Neutrophil (primary cell): ENCODE results near the gene STN1.

Source experiments
- H3K27ac ChIP-seq: fragments of 200-600 bp; sonication (generic); 2 replicates; pipeline ENCODE4 v1.5.1; 2016; ENCODE audit warnings: mild to moderate bottlenecking, moderate library complexity
- H3K27me3 ChIP-seq: fragments of 200-600 bp; sonication (generic); 2 replicates; pipeline ENCODE4 v1.6.0; 2016; ENCODE audit warnings: mild to moderate bottlenecking
- H3K36me3 ChIP-seq: fragments of 200-600 bp; sonication (generic); 2 replicates; pipeline ENCODE4 v1.5.1; 2017
- H3K4me1 ChIP-seq, 2 experiments: fragments of 200-600 bp in 1 of 2; sonication (generic) in 1 of 2; 1 replicate in 1 of 2; 2 replicates in 1 of 2; pipeline versions ENCODE4 v1.5.1 to v1.6.1; 2013 to 2016; ENCODE audit warnings: low read depth in 1 of 2, low read length in 1 of 2, mild to moderate bottlenecking in 1 of 2, moderate library complexity in 1 of 2; ENCODE audit not compliant: control insufficient read depth in 1 of 2, insufficient read depth in 1 of 2
- H3K4me3 ChIP-seq, 2 experiments: fragments of 200-600 bp in 1 of 2; sonication (generic) in 1 of 2; 1 replicate in 1 of 2; 2 replicates in 1 of 2; pipeline ENCODE4 v1.5.1; 2013 to 2016; ENCODE audit warnings: low read depth in 1 of 2, low read length in 1 of 2, mild to moderate bottlenecking in 1 of 2, moderate library complexity in 1 of 2
- H3K9me3 ChIP-seq: fragments of 200-600 bp; sonication (generic); 2 replicates; pipeline ENCODE4 v1.5.1; 2016
- CTCF ChIP-seq: fragments of 200-600 bp; sonication (generic); IDR thresholded peaks from 2 replicates; pipeline ENCODE4 v1.5.1; 2016; ENCODE audit warnings: antibody characterized with exemption

The STN1 gene

GRCh38 chr10:103932971-103933370 is 15.0 kb upstream of the STN1 start:
- TF ChIP-seq CTCF: no peak
- Histone ChIP-seq H3K36me3 (no peaks in the 10 kb centered on the region), H3K9me3 (no peaks in the 10 kb centered on the region), H3K4me3 (no peak overlapping the region), H3K27me3 (no peaks in the 10 kb centered on the region), H3K4me1 (no peaks in the 10 kb centered on the region), H3K27ac (no peak overlapping the region)

DNA sequence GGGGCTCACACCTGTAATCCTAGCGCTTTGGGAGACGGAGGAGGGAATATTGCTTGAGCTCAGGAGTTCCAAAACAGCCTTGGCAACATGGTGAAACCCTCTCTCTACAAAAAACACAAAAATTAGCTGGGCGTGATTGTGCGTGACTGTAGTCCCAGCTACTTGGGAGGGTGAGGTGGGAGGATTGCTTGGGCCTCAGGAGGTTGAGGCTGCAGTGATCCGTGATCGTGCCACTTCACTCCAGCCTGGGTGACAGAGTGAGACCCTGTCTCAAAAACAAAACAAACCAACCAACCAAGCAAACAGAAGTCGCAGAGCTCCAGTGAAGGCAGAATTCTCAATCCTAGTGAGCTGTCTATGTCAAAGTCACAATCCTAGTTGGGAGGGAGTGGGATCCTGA is 14.3 kb upstream of the STN1 start:
- no peaks in the 10 kb centered on the region for H3K9me3 ChIP-seq
- no peaks in the 10 kb centered on the region for H3K36me3 ChIP-seq
- no peaks in the 10 kb centered on the region for H3K27me3 ChIP-seq
- TF ChIP-seq CTCF: no peak
- no peak overlapping the region for H3K27ac ChIP-seq
- H3K4me3 ChIP-seq: no peak overlapping the region
- no peaks in the 10 kb centered on the region for H3K4me1 ChIP-seq

DNA sequence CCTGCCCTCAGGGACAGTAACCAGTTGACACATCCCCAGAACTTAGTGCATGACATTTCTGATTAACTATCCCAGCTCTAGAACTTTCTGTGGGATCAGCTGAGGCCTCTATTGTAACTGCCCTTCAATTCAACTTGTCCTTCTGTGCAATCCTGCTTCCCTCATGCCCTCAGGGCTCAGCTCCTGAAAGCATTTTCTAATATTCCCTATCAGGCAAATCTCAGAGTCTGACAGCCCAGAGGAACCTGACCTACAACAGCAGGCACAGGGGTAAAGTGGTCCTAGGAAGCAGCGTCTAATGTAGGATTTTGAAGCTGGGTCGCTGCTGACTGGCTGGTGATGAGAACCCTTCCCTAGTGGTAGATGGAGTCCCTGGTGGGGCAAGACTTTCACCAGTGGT is 13.6 kb upstream of the STN1 start:
- Histone ChIP-seq H3K4me1 (no peaks in the 10 kb centered on the region), H3K9me3 (no peaks in the 10 kb centered on the region), H3K27me3 (no peaks in the 10 kb centered on the region), H3K4me3 (no peak overlapping the region), H3K36me3 (no peaks in the 10 kb centered on the region), H3K27ac (no peak overlapping the region)
- no peak for TF ChIP-seq CTCF

DNA sequence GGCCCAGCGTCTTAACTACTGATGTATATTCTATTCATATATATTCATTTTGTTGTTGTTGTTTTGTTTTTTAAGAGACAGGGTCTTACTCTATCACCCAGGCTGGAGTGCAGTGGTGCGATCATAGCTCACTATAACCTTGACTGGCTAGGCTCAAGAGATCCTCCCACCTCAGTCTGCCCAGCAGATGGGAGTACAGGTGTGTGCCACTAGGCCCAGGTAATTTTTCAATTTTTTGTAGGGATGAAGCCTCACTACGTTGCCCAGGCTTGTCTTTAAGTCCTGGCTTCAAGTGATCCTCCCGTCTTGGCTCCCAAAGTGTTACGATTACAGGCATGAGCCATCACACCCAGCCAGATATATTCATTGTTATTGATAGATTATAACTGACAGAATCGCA is 12.9 kb upstream of the STN1 start:
- TF ChIP-seq CTCF: no peak
- Histone ChIP-seq H3K36me3 (no peaks in the 10 kb centered on the region), H3K4me1 (no peaks in the 10 kb centered on the region), H3K4me3 (no peak overlapping the region), H3K9me3 (no peaks in the 10 kb centered on the region), H3K27ac (no peak overlapping the region), H3K27me3 (no peaks in the 10 kb centered on the region)

GRCh38 chr10:103930449-103930848 is 12.5 kb upstream of the STN1 start:
- no peaks in the 10 kb centered on the region for H3K36me3 ChIP-seq
- no peaks in the 10 kb centered on the region for H3K27me3 ChIP-seq
- H3K4me1 ChIP-seq: no peaks in the 10 kb centered on the region
- H3K27ac ChIP-seq: no peak overlapping the region
- no peak for TF ChIP-seq CTCF
- H3K9me3 ChIP-seq: no peaks in the 10 kb centered on the region
- H3K4me3 ChIP-seq: no peak overlapping the region

- no peak for TF ChIP-seq CTCF
- Histone ChIP-seq H3K9me3 (no peaks in the 10 kb centered on the region), H3K4me3 (no peak overlapping the region), H3K4me1 (no peaks in the 10 kb centered on the region), H3K27me3 (no peaks in the 10 kb centered on the region), H3K27ac (no peak overlapping the region), H3K36me3 (no peaks in the 10 kb centered on the region)
Observed at GRCh38 chr10:103929381-103929921, 11.5 kb upstream of the STN1 start.
